ENCODE results near the gene PPP1R36.

GRCh38 chr14:64638625-64639024 lies 88.9 kb downstream of the PPP1R36 start:
- TF ChIP-seq GATA3 (IDR thresholded peaks at IDR 0.05; ENCODE audit: low read depth, low read length): no peak
- no peak for TF ChIP-seq GATA2 (IDR thresholded peaks at IDR 0.05; ENCODE audit: low read depth, low read length)
